ENCODE results near the gene NLGN1.

Gene NLGN1

GRCh38 chr3:174276826-174277225 lies 879.3 kb downstream of the NLGN1 start:
- TF ChIP-seq TAF1 (IDR thresholded peaks at IDR 0.05; ENCODE audit: borderline replicate concordance, insufficient read depth, low read length) (no peak), SIN3A (IDR thresholded peaks at IDR 0.05; ENCODE audit: borderline replicate concordance, insufficient read depth, low read length) (no peak), POLR2AphosphoS5 (IDR thresholded peaks at IDR 0.05; ENCODE audit: low read depth, low read length) (no peak), FOXP2 (optimal IDR thresholded peaks at IDR 0.05; ENCODE audit: borderline replicate concordance, extremely low read depth, extremely low read length, insufficient read depth) (no peak)
- TF ChIP-seq, protein P1, sequence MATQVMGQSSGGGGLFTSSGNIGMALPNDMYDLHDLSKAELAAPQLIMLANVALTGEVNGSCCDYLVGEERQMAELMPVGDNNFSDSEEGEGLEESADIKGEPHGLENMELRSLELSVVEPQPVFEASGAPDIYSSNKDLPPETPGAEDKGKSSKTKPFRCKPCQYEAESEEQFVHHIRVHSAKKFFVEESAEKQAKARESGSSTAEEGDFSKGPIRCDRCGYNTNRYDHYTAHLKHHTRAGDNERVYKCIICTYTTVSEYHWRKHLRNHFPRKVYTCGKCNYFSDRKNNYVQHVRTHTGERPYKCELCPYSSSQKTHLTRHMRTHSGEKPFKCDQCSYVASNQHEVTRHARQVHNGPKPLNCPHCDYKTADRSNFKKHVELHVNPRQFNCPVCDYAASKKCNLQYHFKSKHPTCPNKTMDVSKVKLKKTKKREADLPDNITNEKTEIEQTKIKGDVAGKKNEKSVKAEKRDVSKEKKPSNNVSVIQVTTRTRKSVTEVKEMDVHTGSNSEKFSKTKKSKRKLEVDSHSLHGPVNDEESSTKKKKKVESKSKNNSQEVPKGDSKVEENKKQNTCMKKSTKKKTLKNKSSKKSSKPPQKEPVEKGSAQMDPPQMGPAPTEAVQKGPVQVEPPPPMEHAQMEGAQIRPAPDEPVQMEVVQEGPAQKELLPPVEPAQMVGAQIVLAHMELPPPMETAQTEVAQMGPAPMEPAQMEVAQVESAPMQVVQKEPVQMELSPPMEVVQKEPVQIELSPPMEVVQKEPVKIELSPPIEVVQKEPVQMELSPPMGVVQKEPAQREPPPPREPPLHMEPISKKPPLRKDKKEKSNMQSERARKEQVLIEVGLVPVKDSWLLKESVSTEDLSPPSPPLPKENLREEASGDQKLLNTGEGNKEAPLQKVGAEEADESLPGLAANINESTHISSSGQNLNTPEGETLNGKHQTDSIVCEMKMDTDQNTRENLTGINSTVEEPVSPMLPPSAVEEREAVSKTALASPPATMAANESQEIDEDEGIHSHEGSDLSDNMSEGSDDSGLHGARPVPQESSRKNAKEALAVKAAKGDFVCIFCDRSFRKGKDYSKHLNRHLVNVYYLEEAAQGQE (IDR thresholded peaks at IDR 0.05; ENCODE audit: insufficient read depth in 1 of 2, low read depth in 2 of 2, low read length in 2 of 2): no peak

GRCh38 chr3:174278094-174278493 lies 880.5 kb downstream of the NLGN1 start:
- TF ChIP-seq, protein P1 (IDR thresholded peaks at IDR 0.05; ENCODE audit: insufficient read depth in 1 of 2, low read depth in 2 of 2, low read length in 2 of 2): no peak
- TF ChIP-seq TAF1 (IDR thresholded peaks at IDR 0.05; ENCODE audit: borderline replicate concordance, insufficient read depth, low read length): no peak
- no peak for TF ChIP-seq FOXP2 (optimal IDR thresholded peaks at IDR 0.05; ENCODE audit: borderline replicate concordance, extremely low read depth, extremely low read length, insufficient read depth)
- no peak for TF ChIP-seq POLR2AphosphoS5 (IDR thresholded peaks at IDR 0.05; ENCODE audit: low read depth, low read length)
- TF ChIP-seq SIN3A (IDR thresholded peaks at IDR 0.05; ENCODE audit: borderline replicate concordance, insufficient read depth, low read length): no peak

GRCh38 chr3:174280186-174280585 lies 882.6 kb downstream of the NLGN1 start:
- TF ChIP-seq FOXP2 (optimal IDR thresholded peaks at IDR 0.05; ENCODE audit: borderline replicate concordance, extremely low read depth, extremely low read length, insufficient read depth): no peak
- TF ChIP-seq, protein P1 (IDR thresholded peaks at IDR 0.05; ENCODE audit: insufficient read depth in 1 of 2, low read depth in 2 of 2, low read length in 2 of 2): no peak
- TF ChIP-seq TAF1 (IDR thresholded peaks at IDR 0.05; ENCODE audit: borderline replicate concordance, insufficient read depth, low read length): no peak
- no peak for TF ChIP-seq POLR2AphosphoS5 (IDR thresholded peaks at IDR 0.05; ENCODE audit: low read depth, low read length)
- TF ChIP-seq SIN3A (IDR thresholded peaks at IDR 0.05; ENCODE audit: borderline replicate concordance, insufficient read depth, low read length): no peak

GRCh38 chr3:174285242-174285864 lies 887.8 kb downstream of the NLGN1 start:
- TF ChIP-seq FOXP2 (optimal IDR thresholded peaks at IDR 0.05; ENCODE audit: borderline replicate concordance, extremely low read depth, extremely low read length, insufficient read depth) (no peak), SIN3A (IDR thresholded peaks at IDR 0.05; ENCODE audit: borderline replicate concordance, insufficient read depth, low read length) (no peak), POLR2AphosphoS5 (IDR thresholded peaks at IDR 0.05; ENCODE audit: low read depth, low read length) (no peak), TAF1 (IDR thresholded peaks at IDR 0.05; ENCODE audit: borderline replicate concordance, insufficient read depth, low read length) (no peak)
- TF ChIP-seq, protein P1 (IDR thresholded peaks at IDR 0.05; ENCODE audit: insufficient read depth in 1 of 2, low read depth in 2 of 2, low read length in 2 of 2): no peak
